SK-N-SH (cell line): ENCODE results near the gene BTBD7.

Experiments
- CTCF ChIP-seq: fragments of 200-600 bp; sonication (generic); IDR thresholded peaks from 2 replicates; pipeline ENCODE4 v1.6.1; 2017; ENCODE audit warnings: antibody characterized with exemption, mild to moderate bottlenecking, moderate library complexity
- GABPA ChIP-seq: IDR thresholded peaks from 2 replicates; pipeline ENCODE4 v1.4.0; 2012; ENCODE audit warnings: low read depth, mild to moderate bottlenecking
- MXI1 ChIP-seq: IDR thresholded peaks from 2 replicates; pipeline ENCODE4 v1.6.1; 2012; ENCODE audit warnings: mild to moderate bottlenecking, low read depth, low read length, improper control_type of control experiment
- NFIC ChIP-seq: IDR thresholded peaks from 2 replicates; pipeline ENCODE4 v1.4.0; 2012; ENCODE audit warnings: borderline replicate concordance
- NRF1 ChIP-seq: IDR thresholded peaks from 2 replicates; pipeline ENCODE4 v1.6.1; 2012; ENCODE audit warnings: low read depth, mild to moderate bottlenecking, low read length
- PBX3 ChIP-seq: IDR thresholded peaks from 2 replicates; pipeline ENCODE4; 2012
- RCOR1 ChIP-seq: fragments of 150-350 bp; IDR thresholded peaks from 2 replicates; pipeline ENCODE4 v1.6.1; 2017; ENCODE audit warnings: antibody characterized with exemption, low read length
- SIN3A ChIP-seq: IDR thresholded peaks from 2 replicates; pipeline ENCODE4 v1.6.1; 2012; ENCODE audit warnings: low read depth, mild to moderate bottlenecking, low read length, moderate library complexity, borderline replicate concordance
- TAF1 ChIP-seq: IDR thresholded peaks from 2 replicates; pipeline ENCODE4 v1.6.1; 2012; ENCODE audit warnings: low read depth, mild to moderate bottlenecking, low read length, moderate library complexity, borderline replicate concordance

GRCh38 chr14:93295541-93296220 is 37.2 kb downstream of the BTBD7 start:
- TF ChIP-seq SIN3A (no peak), CTCF (no peak), NFIC (no peak), NRF1 (no peak), PBX3 (no peak), MXI1 (no peak), TAF1 (no peak), GABPA (no peak), RCOR1 (no peak)
